Ishikawa (cell line): ENCODE data around the gene ASRGL1.

Experiments used
- CREB1 ChIP-seq: IDR thresholded peaks from 2 replicates; pipeline ENCODE4 v1.6.1; 2012; ENCODE audit warnings: low read depth
- EGR1 ChIP-seq: IDR thresholded peaks from 2 replicates; pipeline ENCODE4 v1.6.1; 2012
- EP300 ChIP-seq: IDR thresholded peaks from 2 replicates; pipeline ENCODE4 v1.6.1; 2012; ENCODE audit warnings: borderline replicate concordance
- FOXM1 ChIP-seq: IDR thresholded peaks from 2 replicates; pipeline ENCODE4 v1.6.1; 2012; ENCODE audit warnings: low read depth, borderline replicate concordance
- NFIC ChIP-seq: IDR thresholded peaks from 2 replicates; pipeline ENCODE4 v1.6.1; 2012
- RAD21 ChIP-seq: IDR thresholded peaks from 2 replicates; pipeline ENCODE4 v1.6.1; 2012; ENCODE audit warnings: low read depth
- TAF1 ChIP-seq: IDR thresholded peaks from 2 replicates; pipeline ENCODE4 v1.6.1; 2012; ENCODE audit warnings: low read depth, mild to moderate bottlenecking
- TCF12 ChIP-seq: IDR thresholded peaks from 2 replicates; pipeline ENCODE4 v1.6.1; 2012; ENCODE audit warnings: low read depth
- TEAD4 ChIP-seq: IDR thresholded peaks from 2 replicates; pipeline ENCODE4 v1.6.1; 2012
- YY1 ChIP-seq: IDR thresholded peaks from 2 replicates; pipeline ENCODE4 v1.6.1; 2012; ENCODE audit warnings: low read depth
- ZBTB7A ChIP-seq: IDR thresholded peaks from 2 replicates; pipeline ENCODE4 v1.6.1; 2012; ENCODE audit warnings: low read depth
- TF ChIP-seq, protein P1 (sequence below): IDR thresholded peaks from 2 replicates; pipeline ENCODE4 v1.6.1; 2012
- TF ChIP-seq, protein P2 (sequence below): IDR thresholded peaks from 2 replicates; pipeline ENCODE4 v1.6.1; 2012; ENCODE audit warnings: low read depth, mild to moderate bottlenecking
- TF ChIP-seq, protein P3 (sequence below): IDR thresholded peaks from 2 replicates; pipeline ENCODE4 v1.6.1; 2012

Gene ASRGL1

DNA sequence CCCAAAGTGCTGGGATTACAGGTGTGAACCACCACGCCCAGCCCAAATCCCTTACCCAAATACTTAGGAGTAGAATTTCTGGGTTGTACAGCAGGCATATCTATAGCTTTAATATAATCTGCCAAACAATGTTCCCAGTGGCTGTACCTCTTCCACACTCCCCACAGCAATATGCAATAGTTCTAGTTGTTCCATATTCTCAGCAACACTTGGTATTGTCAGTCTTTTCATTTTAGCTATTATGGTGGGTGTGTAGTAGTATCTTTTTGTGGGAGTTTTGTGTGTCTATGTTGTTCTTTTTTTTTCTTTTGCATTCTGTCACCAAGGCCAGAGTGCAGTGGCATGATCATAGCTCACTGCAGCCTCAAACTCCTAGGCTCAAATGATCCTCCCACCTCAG is 100.4 kb downstream of the ASRGL1 start:
- TF ChIP-seq TAF1 (no peak), EGR1 (no peak), ZBTB7A (no peak), TEAD4 (no peak), EP300 (no peak), CREB1 (no peak), RAD21 (no peak), YY1 (no peak)
- TF ChIP-seq, protein P1, sequence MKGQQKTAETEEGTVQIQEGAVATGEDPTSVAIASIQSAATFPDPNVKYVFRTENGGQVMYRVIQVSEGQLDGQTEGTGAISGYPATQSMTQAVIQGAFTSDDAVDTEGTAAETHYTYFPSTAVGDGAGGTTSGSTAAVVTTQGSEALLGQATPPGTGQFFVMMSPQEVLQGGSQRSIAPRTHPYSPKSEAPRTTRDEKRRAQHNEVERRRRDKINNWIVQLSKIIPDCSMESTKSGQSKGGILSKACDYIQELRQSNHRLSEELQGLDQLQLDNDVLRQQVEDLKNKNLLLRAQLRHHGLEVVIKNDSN, result no peak
- TF ChIP-seq, protein P2, sequence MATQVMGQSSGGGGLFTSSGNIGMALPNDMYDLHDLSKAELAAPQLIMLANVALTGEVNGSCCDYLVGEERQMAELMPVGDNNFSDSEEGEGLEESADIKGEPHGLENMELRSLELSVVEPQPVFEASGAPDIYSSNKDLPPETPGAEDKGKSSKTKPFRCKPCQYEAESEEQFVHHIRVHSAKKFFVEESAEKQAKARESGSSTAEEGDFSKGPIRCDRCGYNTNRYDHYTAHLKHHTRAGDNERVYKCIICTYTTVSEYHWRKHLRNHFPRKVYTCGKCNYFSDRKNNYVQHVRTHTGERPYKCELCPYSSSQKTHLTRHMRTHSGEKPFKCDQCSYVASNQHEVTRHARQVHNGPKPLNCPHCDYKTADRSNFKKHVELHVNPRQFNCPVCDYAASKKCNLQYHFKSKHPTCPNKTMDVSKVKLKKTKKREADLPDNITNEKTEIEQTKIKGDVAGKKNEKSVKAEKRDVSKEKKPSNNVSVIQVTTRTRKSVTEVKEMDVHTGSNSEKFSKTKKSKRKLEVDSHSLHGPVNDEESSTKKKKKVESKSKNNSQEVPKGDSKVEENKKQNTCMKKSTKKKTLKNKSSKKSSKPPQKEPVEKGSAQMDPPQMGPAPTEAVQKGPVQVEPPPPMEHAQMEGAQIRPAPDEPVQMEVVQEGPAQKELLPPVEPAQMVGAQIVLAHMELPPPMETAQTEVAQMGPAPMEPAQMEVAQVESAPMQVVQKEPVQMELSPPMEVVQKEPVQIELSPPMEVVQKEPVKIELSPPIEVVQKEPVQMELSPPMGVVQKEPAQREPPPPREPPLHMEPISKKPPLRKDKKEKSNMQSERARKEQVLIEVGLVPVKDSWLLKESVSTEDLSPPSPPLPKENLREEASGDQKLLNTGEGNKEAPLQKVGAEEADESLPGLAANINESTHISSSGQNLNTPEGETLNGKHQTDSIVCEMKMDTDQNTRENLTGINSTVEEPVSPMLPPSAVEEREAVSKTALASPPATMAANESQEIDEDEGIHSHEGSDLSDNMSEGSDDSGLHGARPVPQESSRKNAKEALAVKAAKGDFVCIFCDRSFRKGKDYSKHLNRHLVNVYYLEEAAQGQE, result no peak

DNA sequence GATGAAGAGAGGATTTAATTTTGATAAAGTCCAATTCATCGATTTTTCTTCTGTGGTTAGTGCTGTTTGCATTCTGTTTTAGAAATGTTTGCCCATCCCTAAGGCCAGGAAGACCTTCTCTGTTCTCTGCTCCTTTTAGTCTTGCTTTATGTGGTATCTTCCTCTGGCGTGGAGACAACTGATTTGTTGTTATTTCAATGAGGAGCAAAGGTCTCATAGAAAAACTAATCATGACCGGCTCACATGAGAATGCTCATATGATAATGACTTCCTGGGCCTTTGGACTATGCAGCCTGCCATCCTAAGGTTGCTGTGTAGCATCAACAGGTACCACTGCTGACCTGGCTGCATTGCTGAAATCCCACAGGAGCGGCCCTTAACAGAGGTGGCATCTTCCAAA is 101.4 kb downstream of the ASRGL1 start:
- TF ChIP-seq ZBTB7A (no peak), TCF12 (no peak), TEAD4 (no peak), FOXM1 (no peak), TAF1 (no peak), NFIC (no peak), EGR1 (no peak)
- TF ChIP-seq, protein P3, sequence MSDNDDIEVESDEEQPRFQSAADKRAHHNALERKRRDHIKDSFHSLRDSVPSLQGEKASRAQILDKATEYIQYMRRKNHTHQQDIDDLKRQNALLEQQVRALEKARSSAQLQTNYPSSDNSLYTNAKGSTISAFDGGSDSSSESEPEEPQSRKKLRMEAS, result no peak
- TF ChIP-seq, protein P2, result no peak

DNA sequence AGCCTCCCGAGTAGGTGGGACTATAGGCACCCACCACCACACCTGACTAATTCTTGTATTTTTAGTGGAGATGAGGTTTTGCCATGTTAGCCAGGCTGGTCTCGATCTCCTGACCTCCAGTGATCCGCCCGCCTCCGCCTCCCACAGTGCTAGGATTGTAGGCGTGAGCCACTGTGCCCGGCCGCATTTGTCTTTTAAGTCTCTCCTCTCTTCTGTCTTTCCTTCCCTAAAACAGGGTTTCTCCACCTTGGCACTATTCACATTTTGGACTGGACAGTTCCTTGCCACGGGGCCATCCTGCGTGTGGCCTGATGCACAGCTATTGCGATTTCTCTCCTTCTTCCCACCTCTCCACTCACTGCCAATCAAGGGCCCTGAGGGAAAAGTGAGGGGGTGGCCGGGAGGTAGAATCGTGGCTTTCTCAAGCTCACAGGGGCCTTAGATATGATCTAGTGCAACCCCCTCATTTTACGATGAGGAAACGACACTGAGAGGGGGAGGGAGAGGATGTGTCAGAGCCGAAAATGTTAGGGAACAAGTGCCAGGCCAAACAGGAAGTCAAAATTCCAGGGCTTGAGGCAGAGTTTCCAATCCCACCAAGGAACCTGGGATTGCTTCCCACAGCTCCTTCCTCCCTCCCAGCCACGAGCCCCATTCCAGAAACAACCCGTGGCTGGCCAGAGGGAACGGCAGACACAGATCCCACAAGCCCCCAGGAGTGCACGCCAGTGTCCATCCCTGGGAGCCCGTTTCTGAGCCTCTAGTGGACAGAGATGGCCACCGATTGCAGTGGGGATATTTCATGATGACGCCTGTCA is 102.7 kb downstream of the ASRGL1 start:
- TF ChIP-seq ZBTB7A, result no peak
- TF ChIP-seq NFIC, result no peak
- TF ChIP-seq CREB1, result no peak
- TF ChIP-seq TAF1, result no peak
- no peak for TF ChIP-seq TCF12
- no peak for TF ChIP-seq RAD21
- no peak for TF ChIP-seq EP300
- no peak for TF ChIP-seq TEAD4
